Measurements from ENCODE around the gene CCSER1. TPM values are rescaled to one million over a fixed set of nuclear protein-coding genes. Genes with fewer than 3 reads are reported as not detected.

The CCSER1 gene
- polyA plus RNA-seq, 1 donor from 2014 or later: 20.8 TPM

DNA sequence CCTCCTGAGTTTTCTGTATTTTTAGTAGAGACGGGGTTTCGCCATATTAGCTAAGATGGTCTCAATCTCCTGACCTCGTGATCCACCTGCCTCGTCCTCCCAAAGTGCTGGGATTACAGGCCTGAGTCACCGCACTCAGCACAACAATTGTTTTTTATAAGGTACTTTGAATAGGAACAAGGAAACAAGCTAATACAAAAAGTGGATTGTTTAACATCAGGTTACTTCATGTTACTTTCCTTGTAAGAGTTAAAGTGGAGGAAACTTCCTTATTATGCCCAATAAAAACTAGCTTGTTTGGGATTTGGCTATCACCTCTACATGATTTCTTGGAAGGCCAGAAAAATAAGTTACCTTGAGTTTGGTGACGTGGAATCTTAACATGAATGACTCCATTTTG is 698.7 kb downstream of the CCSER1 start:
- no peaks in the 10 kb centered on the region for H3F3A ChIP-seq (ENCODE audit: insufficient read depth, low read length, poor library complexity, severe bottlenecking)
- no peaks in the 10 kb centered on the region for H3K36me3 ChIP-seq (ENCODE audit: insufficient read depth, low read length)
- H2AFZ ChIP-seq (ENCODE audit: low read depth, low read length): no peak overlapping the region
- H3K4me2 ChIP-seq (ENCODE audit: low read length): no peak overlapping the region
- H3K9me3 ChIP-seq (ENCODE audit: low read length): no peaks in the 10 kb centered on the region
- H3K79me2 ChIP-seq (replicated peaks; ENCODE audit: insufficient read depth, low read length): no peaks in the 10 kb centered on the region
- no peaks in the 10 kb centered on the region for H4K20me1 ChIP-seq (ENCODE audit: insufficient read depth)
- TF ChIP-seq MXI1 (conservative IDR thresholded peaks at IDR 0.05; ENCODE audit: poor library complexity, severe bottlenecking) (no peak), EP300 (conservative IDR thresholded peaks at IDR 0.05; ENCODE audit: poor library complexity, severe bottlenecking) (no peak), TAF1 (IDR thresholded peaks at IDR 0.05; ENCODE audit: low read depth) (no peak), RAD21 (conservative IDR thresholded peaks at IDR 0.05) (no peak), SMC3 (conservative IDR thresholded peaks at IDR 0.05; ENCODE audit: poor library complexity) (no peak), EZH2 (IDR thresholded peaks at IDR 0.05; ENCODE audit: borderline replicate concordance, insufficient read depth, low read length, poor library complexity, severe bottlenecking) (no peak), POLR2AphosphoS5 (IDR thresholded peaks at IDR 0.05) (no peak)
- TF ChIP-seq, protein P1, sequence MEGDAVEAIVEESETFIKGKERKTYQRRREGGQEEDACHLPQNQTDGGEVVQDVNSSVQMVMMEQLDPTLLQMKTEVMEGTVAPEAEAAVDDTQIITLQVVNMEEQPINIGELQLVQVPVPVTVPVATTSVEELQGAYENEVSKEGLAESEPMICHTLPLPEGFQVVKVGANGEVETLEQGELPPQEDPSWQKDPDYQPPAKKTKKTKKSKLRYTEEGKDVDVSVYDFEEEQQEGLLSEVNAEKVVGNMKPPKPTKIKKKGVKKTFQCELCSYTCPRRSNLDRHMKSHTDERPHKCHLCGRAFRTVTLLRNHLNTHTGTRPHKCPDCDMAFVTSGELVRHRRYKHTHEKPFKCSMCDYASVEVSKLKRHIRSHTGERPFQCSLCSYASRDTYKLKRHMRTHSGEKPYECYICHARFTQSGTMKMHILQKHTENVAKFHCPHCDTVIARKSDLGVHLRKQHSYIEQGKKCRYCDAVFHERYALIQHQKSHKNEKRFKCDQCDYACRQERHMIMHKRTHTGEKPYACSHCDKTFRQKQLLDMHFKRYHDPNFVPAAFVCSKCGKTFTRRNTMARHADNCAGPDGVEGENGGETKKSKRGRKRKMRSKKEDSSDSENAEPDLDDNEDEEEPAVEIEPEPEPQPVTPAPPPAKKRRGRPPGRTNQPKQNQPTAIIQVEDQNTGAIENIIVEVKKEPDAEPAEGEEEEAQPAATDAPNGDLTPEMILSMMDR (IDR thresholded peaks at IDR 0.05; ENCODE audit: poor library complexity, severe bottlenecking): no peak
- no peak overlapping the region for H3K9ac ChIP-seq (ENCODE audit: low read length)
- H3K27me3 ChIP-seq (ENCODE audit: insufficient read depth, low read depth, low read length): no peaks in the 10 kb centered on the region
- H3K9me2 ChIP-seq (ENCODE audit: insufficient read depth, low read length): no peaks in the 10 kb centered on the region
- H3K27ac ChIP-seq (ENCODE audit: low read length): peak overlapping the region; percentile 63
- no peak overlapping the region for H3K4me3 ChIP-seq (ENCODE audit: low read length)

DNA sequence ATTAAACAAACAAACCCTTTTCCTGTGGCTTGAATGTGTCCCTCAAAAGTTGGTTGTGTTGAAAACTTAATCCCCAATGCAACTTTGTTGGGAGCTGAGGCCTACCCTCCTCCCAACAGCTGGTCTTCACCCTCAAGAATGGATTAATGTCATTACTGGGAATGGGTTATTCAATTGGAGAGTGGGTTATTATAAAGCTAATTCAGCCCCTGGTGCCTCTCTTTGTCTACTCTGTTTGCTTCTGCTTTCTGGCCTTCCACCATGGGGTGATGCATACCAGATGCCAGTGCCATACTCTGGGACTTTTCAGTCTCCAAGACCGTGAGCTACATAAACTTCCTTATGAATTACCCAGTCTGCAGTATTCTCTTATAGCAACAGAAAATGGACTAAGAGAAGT is 706.5 kb downstream of the CCSER1 start:
- Histone ChIP-seq H3K9ac (ENCODE audit: low read length) (no peak overlapping the region), H3K4me2 (ENCODE audit: low read length) (no peak overlapping the region), H2AFZ (ENCODE audit: low read depth, low read length) (no peak overlapping the region), H3K4me3 (ENCODE audit: low read length) (no peak overlapping the region), H3K27me3 (ENCODE audit: insufficient read depth, low read depth, low read length) (no peaks in the 10 kb centered on the region), H3F3A (ENCODE audit: insufficient read depth, low read length, poor library complexity, severe bottlenecking) (no peaks in the 10 kb centered on the region), H3K79me2 (replicated peaks; ENCODE audit: insufficient read depth, low read length) (no peaks in the 10 kb centered on the region), H3K9me3 (ENCODE audit: low read length) (no peaks in the 10 kb centered on the region), H4K20me1 (ENCODE audit: insufficient read depth) (no peaks in the 10 kb centered on the region), H3K27ac (ENCODE audit: low read length) (no peak overlapping the region), H3K36me3 (ENCODE audit: insufficient read depth, low read length) (no peaks in the 10 kb centered on the region), H3K9me2 (ENCODE audit: insufficient read depth, low read length) (no peaks in the 10 kb centered on the region)
- TF ChIP-seq, protein P1 (IDR thresholded peaks at IDR 0.05; ENCODE audit: poor library complexity, severe bottlenecking): no peak
- TF ChIP-seq SMC3 (conservative IDR thresholded peaks at IDR 0.05; ENCODE audit: poor library complexity): no peak
- TF ChIP-seq EP300 (conservative IDR thresholded peaks at IDR 0.05; ENCODE audit: poor library complexity, severe bottlenecking): no peak
- TF ChIP-seq TAF1 (IDR thresholded peaks at IDR 0.05; ENCODE audit: low read depth): no peak
- TF ChIP-seq EZH2 (IDR thresholded peaks at IDR 0.05; ENCODE audit: borderline replicate concordance, insufficient read depth, low read length, poor library complexity, severe bottlenecking): no peak
- TF ChIP-seq RAD21 (conservative IDR thresholded peaks at IDR 0.05): no peak
- TF ChIP-seq REST (IDR thresholded peaks at IDR 0.05; ENCODE audit: borderline replicate concordance): no peak
- TF ChIP-seq POLR2AphosphoS5 (IDR thresholded peaks at IDR 0.05): no peak
- TF ChIP-seq MXI1 (conservative IDR thresholded peaks at IDR 0.05; ENCODE audit: poor library complexity, severe bottlenecking): no peak

All from neural cell (in vitro differentiated cells).